Esophagus squamous epithelium (tissue), 4 donors: Measurements from ENCODE around the gene ZCWPW1.

Experiments used
- POLR2A ChIP-seq, 4 donors: fragments of 450-650 bp; IDR thresholded peaks; one replicate each; pipeline ENCODE4 v1.6.1; 2017; ENCODE audit warnings: antibody characterized with exemption in 4 of 4, mild to moderate bottlenecking in 4 of 4, moderate library complexity in 3 of 4
- TF ChIP-seq, protein P1 (sequence below), 6 experiments: fragments of 450-650 bp in 4 of 6; fragments of 200-600 bp in 2 of 6; sonication (generic) in 2 of 6; IDR thresholded peaks; one replicate each; pipeline ENCODE4 v1.5.1; 2016 to 2019; ENCODE audit warnings: antibody characterized with exemption in 6 of 6, mild to moderate bottlenecking in 4 of 6, moderate library complexity in 4 of 6

DNA sequence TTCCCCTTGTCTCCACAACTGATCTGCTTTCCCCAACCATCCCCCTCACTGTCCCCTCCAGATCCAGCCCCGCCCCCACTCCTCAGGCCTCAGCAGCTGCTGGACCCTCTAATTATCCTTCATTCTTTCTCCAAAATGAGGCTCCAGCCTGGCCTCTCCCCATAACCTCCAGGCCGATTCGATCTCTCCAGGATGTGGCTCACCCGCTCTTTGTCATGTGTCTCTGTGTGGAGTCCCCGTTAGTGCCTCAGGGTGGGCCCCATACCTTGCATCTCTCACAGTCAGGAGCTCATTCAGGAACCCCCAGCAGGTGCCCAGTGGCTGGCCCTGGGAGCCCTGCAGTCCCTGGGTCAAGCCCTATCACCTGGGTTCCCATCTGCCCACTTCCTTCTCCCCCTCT is 53.9 kb downstream of the ZCWPW1 start:
- no peak for TF ChIP-seq POLR2A (IDR thresholded peaks at IDR 0.05)
- TF ChIP-seq, protein P1, sequence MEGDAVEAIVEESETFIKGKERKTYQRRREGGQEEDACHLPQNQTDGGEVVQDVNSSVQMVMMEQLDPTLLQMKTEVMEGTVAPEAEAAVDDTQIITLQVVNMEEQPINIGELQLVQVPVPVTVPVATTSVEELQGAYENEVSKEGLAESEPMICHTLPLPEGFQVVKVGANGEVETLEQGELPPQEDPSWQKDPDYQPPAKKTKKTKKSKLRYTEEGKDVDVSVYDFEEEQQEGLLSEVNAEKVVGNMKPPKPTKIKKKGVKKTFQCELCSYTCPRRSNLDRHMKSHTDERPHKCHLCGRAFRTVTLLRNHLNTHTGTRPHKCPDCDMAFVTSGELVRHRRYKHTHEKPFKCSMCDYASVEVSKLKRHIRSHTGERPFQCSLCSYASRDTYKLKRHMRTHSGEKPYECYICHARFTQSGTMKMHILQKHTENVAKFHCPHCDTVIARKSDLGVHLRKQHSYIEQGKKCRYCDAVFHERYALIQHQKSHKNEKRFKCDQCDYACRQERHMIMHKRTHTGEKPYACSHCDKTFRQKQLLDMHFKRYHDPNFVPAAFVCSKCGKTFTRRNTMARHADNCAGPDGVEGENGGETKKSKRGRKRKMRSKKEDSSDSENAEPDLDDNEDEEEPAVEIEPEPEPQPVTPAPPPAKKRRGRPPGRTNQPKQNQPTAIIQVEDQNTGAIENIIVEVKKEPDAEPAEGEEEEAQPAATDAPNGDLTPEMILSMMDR (IDR thresholded peaks at IDR 0.05): no peak
